ENCODE results near the gene SPINT1.

- TF ChIP-seq CTCF (IDR thresholded peaks at IDR 0.05; ENCODE audit: low read depth, low read length, missing input control) = no peak
- no peak for TF ChIP-seq ZBTB33 (IDR thresholded peaks at IDR 0.05)
- no peak for TF ChIP-seq TAF1 (conservative IDR thresholded peaks at IDR 0.05)
- no peak for TF ChIP-seq REST (IDR thresholded peaks at IDR 0.05)
- no peak for TF ChIP-seq HNF4G (IDR thresholded peaks at IDR 0.05)
- TF ChIP-seq ATF3 (IDR thresholded peaks at IDR 0.05) = no peak
- no peak for TF ChIP-seq RAD21 (IDR thresholded peaks at IDR 0.05)
- TF ChIP-seq SP1 (IDR thresholded peaks at IDR 0.05) = no peak
- no peak for TF ChIP-seq JUND (IDR thresholded peaks at IDR 0.05)
- no peak for TF ChIP-seq MAX (IDR thresholded peaks at IDR 0.05)
- no peak for TF ChIP-seq YY1 (IDR thresholded peaks at IDR 0.05)
- no peak for TF ChIP-seq HNF4A (conservative IDR thresholded peaks at IDR 0.05)
- no peak for TF ChIP-seq NR2F2 (IDR thresholded peaks at IDR 0.05)
Observed at GRCh38 chr15:40869686-40870085, 25.8 kb downstream of the SPINT1 start.

All from liver (tissue), 3 donors.